Measurements from ENCODE around the gene GAA.

Gene GAA

GRCh38 chr17:80061421-80061820 is 40.0 kb upstream of the GAA start:
- DNase-seq (ENCODE audit: low read depth), result no peak
- H3K4me3 ChIP-seq (replicated peaks; ENCODE audit: low read depth, low read length), result no peak overlapping the region
- no peak for TF ChIP-seq CTCF (IDR thresholded peaks at IDR 0.05; ENCODE audit: low read length, missing control alignments)

GRCh38 chr17:80063830-80064585 is 37.4 kb upstream of the GAA start:
- TF ChIP-seq CTCF (IDR thresholded peaks at IDR 0.05; ENCODE audit: low read length, missing control alignments), result no peak
- no peak overlapping the region for H3K4me3 ChIP-seq (replicated peaks; ENCODE audit: low read depth, low read length)
- DNase-seq (ENCODE audit: low read depth), result peak; percentile 35

GRCh38 chr17:80064696-80065095 is 36.7 kb upstream of the GAA start:
- no peak overlapping the region for H3K4me3 ChIP-seq (replicated peaks; ENCODE audit: low read depth, low read length)
- TF ChIP-seq CTCF (IDR thresholded peaks at IDR 0.05; ENCODE audit: low read length, missing control alignments), result no peak
- no peak for DNase-seq (ENCODE audit: low read depth)

- H3K4me3 ChIP-seq (replicated peaks; ENCODE audit: low read depth, low read length), result no peak overlapping the region
- no peak for DNase-seq (ENCODE audit: low read depth)
- no peak for TF ChIP-seq CTCF (IDR thresholded peaks at IDR 0.05; ENCODE audit: low read length, missing control alignments)
Measured at GRCh38 chr17:80065478-80066170, 35.8 kb upstream of the GAA start.

- TF ChIP-seq CTCF (IDR thresholded peaks at IDR 0.05; ENCODE audit: low read length, missing control alignments), result no peak
- H3K4me3 ChIP-seq (replicated peaks; ENCODE audit: low read depth, low read length), result no peak overlapping the region
- DNase-seq (ENCODE audit: low read depth), result no peak
Measured at GRCh38 chr17:80067393-80067986, 33.9 kb upstream of the GAA start.

GRCh38 chr17:80068301-80069222 is 32.8 kb upstream of the GAA start:
- DNase-seq (ENCODE audit: low read depth), result peak; percentile 54
- no peak overlapping the region for H3K4me3 ChIP-seq (replicated peaks; ENCODE audit: low read depth, low read length)
- no peak for TF ChIP-seq CTCF (IDR thresholded peaks at IDR 0.05; ENCODE audit: low read length, missing control alignments)

All from fibroblast of pulmonary artery (primary cell).